Osteocyte (in vitro differentiated cells): ENCODE data around the gene PGP. TPM values are rescaled to one million over a fixed set of nuclear protein-coding genes. Genes with fewer than 3 reads are reported as not detected.
A peak's percentile ranks its signal among the peaks of the same experiment; 100 is the strongest.

ENCODE experiments used
- DNase-seq: peaks from one replicate; pipeline ENCODE4 v3.0.0; 2021; ENCODE audit warnings: mixed read lengths; ENCODE audit not compliant: unreplicated experiment; ENCODE audit errors: extremely low spot score
- H3K27ac Mint-ChIP-seq: one replicate; pipeline ENCODE4 v1.8.0; 2021; ENCODE audit warnings: mild to moderate bottlenecking, mixed read lengths; ENCODE audit not compliant: unreplicated experiment
- H3K27me3 Mint-ChIP-seq: one replicate; pipeline ENCODE4 v1.8.0; 2021; ENCODE audit warnings: mixed read lengths; ENCODE audit not compliant: unreplicated experiment
- H3K36me3 Mint-ChIP-seq: one replicate; pipeline ENCODE4 v1.8.0; 2021; ENCODE audit warnings: mixed read lengths; ENCODE audit not compliant: unreplicated experiment
- H3K4me1 Mint-ChIP-seq: one replicate; pipeline ENCODE4 v1.8.0; 2021; ENCODE audit warnings: mixed read lengths; ENCODE audit not compliant: unreplicated experiment
- H3K4me3 Mint-ChIP-seq: one replicate; pipeline ENCODE4 v1.8.0; 2021; ENCODE audit warnings: mild to moderate bottlenecking, moderate library complexity, mixed read lengths; ENCODE audit not compliant: unreplicated experiment
- H3K9me3 Mint-ChIP-seq: one replicate; pipeline ENCODE4 v1.8.0; 2021; ENCODE audit warnings: mixed read lengths; ENCODE audit not compliant: unreplicated experiment
- total RNA-seq: library from RNA; stranded (reverse); gene quantifications from 2 replicates; pipeline ENCODE4 v1.2.1, GENCODE V29; 2021
- TF ChIP-seq, protein P1 (sequence below): fragments of 200-600 bp; sonication (generic); IDR thresholded peaks from 2 replicates; pipeline ENCODE4 v1.5.0; 2021; ENCODE audit warnings: antibody characterized with exemption, mild to moderate bottlenecking, moderate library complexity

The PGP gene
- total RNA-seq, 1 donor from 2014 or later: 15.0 TPM

DNA sequence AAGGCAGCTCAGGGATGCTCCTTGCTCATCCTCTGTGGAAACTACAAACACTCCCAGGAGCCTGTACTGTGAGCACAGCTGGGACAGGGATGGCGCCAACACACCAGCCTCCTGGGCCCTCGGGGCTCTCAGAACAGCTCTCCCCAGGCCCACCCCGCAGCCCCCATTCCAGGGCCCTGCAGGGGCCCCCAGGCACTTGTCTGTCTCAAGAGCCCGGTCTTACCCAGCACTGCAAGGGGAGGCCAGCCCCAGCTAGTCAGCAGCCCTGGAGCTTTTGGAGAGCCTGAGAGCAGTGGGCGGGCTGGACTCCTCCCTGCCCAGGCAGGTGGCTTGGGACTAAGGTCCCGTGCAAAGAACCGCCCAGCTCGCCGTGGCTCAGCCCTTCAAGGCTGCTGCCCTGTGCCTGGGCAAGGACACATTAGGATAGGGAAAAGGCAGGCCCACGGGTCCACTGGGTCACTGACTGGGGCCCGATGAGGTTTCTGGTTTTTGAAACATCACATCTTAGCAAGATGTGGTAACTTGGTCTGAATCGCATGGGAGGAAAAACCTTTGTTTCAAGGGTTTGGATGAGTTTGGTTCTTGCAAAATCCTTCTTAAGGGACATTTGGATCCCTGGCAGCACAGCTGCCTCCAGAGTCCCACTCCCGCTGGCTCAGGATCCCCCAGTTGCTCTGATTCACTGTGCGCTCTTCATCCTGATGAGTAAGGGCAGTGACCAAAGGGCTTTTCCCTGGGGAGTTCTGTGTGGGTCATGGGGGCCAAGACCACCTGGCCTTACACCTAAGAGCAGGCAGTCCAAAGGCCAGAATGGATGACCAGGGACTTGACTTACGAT, 24.4 kb upstream of the PGP start:
- DNase-seq: no peak
- peaks cover 2% of the 10 kb centered on the region for H3K4me1 Mint-ChIP-seq
- no peaks in the 10 kb centered on the region for H3K27me3 Mint-ChIP-seq
- H3K4me3 Mint-ChIP-seq: no peak overlapping the region
- H3K27ac Mint-ChIP-seq: peak overlapping the region; percentile 56
- TF ChIP-seq, protein P1, sequence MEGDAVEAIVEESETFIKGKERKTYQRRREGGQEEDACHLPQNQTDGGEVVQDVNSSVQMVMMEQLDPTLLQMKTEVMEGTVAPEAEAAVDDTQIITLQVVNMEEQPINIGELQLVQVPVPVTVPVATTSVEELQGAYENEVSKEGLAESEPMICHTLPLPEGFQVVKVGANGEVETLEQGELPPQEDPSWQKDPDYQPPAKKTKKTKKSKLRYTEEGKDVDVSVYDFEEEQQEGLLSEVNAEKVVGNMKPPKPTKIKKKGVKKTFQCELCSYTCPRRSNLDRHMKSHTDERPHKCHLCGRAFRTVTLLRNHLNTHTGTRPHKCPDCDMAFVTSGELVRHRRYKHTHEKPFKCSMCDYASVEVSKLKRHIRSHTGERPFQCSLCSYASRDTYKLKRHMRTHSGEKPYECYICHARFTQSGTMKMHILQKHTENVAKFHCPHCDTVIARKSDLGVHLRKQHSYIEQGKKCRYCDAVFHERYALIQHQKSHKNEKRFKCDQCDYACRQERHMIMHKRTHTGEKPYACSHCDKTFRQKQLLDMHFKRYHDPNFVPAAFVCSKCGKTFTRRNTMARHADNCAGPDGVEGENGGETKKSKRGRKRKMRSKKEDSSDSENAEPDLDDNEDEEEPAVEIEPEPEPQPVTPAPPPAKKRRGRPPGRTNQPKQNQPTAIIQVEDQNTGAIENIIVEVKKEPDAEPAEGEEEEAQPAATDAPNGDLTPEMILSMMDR: no peak
- H3K9me3 Mint-ChIP-seq: no peaks in the 10 kb centered on the region
- peaks cover 7% of the 10 kb centered on the region for H3K36me3 Mint-ChIP-seq

DNA sequence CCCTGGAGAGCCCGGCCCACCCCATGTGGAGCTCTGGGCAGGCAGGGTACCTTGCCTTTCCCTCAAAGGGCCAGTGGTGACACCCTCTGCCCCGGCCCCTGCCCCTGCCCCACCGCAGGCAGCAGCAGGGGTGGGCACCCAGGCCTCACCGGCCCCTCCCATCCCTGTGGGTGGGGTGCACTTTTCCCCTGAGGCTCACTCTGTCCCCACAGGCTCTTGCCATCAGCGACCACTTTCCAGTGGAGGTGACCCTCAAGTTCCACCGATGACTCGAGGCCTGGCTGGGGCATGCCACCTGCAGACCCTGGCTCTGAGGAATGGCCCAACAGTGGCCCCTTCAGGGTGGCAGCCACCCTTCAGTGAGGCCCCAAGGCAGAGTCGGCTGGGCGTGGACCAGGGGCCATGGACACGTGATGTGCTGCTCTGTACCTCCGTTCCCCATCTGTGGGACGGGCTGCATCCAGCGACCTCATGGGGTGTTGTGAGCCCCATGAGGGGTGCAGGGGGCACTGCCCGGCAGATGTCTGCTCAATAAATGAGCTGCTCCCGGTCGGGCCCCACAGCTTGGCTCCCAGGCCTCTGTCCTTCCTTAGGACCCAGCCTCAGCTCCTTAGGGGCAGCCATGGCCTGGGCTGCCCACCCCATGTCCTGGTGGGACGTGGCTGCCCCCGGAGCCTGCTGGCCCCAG, 23.7 kb upstream of the PGP start:
- no peak for DNase-seq
- Mint-ChIP-seq H3K4me3 (no peak overlapping the region), H3K9me3 (no peaks in the 10 kb centered on the region), H3K27ac (no peak overlapping the region), H3K36me3 (peaks cover 7% of the 10 kb centered on the region), H3K4me1 (peaks cover 2% of the 10 kb centered on the region), H3K27me3 (no peaks in the 10 kb centered on the region)
- TF ChIP-seq, protein P1: no peak

DNA sequence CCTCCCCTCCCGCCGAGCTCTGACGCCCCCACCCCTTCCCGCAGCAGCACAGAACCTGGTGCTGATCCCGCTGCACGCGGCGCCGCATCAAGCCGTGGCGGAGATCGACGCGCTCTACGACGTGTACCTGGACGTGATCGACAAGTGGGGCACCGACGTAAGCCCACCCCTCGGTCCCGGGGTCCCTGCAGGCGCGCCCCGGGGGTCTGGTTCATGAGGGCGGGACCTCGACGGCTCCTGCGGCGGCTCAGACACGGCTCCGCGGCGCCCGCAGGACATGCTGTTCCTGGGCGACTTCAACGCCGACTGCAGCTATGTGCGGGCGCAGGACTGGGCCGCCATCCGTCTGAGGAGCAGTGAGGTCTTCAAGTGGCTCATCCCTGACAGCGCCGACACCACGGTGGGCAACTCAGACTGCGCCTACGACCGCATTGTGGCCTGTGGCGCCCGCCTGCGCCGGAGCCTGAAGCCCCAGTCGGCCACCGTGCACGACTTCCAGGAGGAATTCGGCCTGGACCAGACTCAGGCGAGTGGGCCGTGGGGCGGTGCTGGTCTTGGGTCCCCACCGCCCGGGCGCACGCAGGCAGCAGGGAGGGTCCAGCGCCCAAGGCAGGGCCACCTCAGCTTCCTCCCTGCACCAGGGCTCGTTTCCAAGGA, 23.0 kb upstream of the PGP start:
- H3K9me3 Mint-ChIP-seq: no peaks in the 10 kb centered on the region
- peaks cover 2% of the 10 kb centered on the region for H3K4me1 Mint-ChIP-seq
- TF ChIP-seq, protein P1: no peak
- no peak overlapping the region for H3K4me3 Mint-ChIP-seq
- H3K27ac Mint-ChIP-seq: no peak overlapping the region
- no peak for DNase-seq
- peaks cover 7% of the 10 kb centered on the region for H3K36me3 Mint-ChIP-seq
- no peaks in the 10 kb centered on the region for H3K27me3 Mint-ChIP-seq

DNA sequence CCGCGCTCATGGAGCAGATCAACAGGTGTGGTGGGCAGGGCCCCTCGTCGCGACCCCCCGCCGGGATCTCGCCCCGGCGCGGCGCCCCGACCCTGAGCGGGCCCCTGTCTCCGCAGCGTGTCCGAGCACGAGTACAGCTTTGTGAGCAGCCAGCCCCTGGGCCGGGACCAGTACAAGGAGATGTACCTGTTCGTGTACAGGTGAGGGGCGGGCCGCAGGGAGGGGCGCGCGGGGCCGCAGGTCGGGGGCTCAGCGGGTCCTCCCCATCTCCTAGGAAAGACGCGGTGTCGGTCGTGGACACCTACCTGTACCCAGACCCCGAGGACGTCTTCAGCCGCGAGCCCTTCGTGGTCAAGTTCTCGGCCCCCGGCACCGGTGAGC, 22.5 kb upstream of the PGP start:
- Mint-ChIP-seq H3K27me3 (no peaks in the 10 kb centered on the region), H3K36me3 (peaks cover 3% of the 10 kb centered on the region), H3K4me1 (peaks cover 2% of the 10 kb centered on the region), H3K9me3 (no peaks in the 10 kb centered on the region), H3K4me3 (no peak overlapping the region), H3K27ac (no peak overlapping the region)
- DNase-seq: no peak
- TF ChIP-seq, protein P1: no peak
